HepG2 (cell line): Measurements from ENCODE around the gene PVR. TPM values are rescaled to one million over a fixed set of nuclear protein-coding genes. Genes with fewer than 3 reads are reported as not detected.

Source experiments
- AFF4 ChIP-seq: sonication (generic); formaldehyde crosslinking; IDR thresholded peaks from 2 replicates; pipeline ENCODE4 v1.4.0; 2020; ENCODE audit warnings: missing genetic modification reagents
- DBP ChIP-seq: sonication (generic); formaldehyde crosslinking; IDR thresholded peaks from 2 replicates; pipeline ENCODE4 v1.4.0; 2020; ENCODE audit warnings: missing genetic modification reagents; ENCODE audit errors: not compliant biosample characterization
- JUN ChIP-seq: sonication (generic); formaldehyde crosslinking; IDR thresholded peaks from 2 replicates; pipeline ENCODE4 v1.4.0; 2020; ENCODE audit warnings: mild to moderate bottlenecking, missing genetic modification reagents
- MAFF ChIP-seq: IDR thresholded peaks from 2 replicates; pipeline ENCODE4 v1.6.1; 2011; ENCODE audit warnings: low read depth, low read length, improper control_type of control experiment
- NFIB ChIP-seq: sonication (generic); formaldehyde crosslinking; IDR thresholded peaks from 2 replicates; pipeline ENCODE4 v1.9.0; 2021; ENCODE audit warnings: missing genetic modification reagents, mild to moderate bottlenecking, borderline replicate concordance
- POLR2A ChIP-seq, 2 experiments: IDR thresholded peaks; 2 replicates each; pipeline ENCODE4 v1.6.1; 2011; ENCODE audit warnings: low read depth in 2 of 2, low read length in 2 of 2, mild to moderate bottlenecking in 1 of 2, moderate library complexity in 1 of 2; ENCODE audit not compliant: insufficient read depth in 1 of 2
- RARA ChIP-seq: IDR thresholded peaks from 2 replicates; pipeline ENCODE4 v1.6.1; 2016; ENCODE audit warnings: missing genetic modification reagents, missing compliant biosample characterization
- RFX3 ChIP-seq: IDR thresholded peaks from 2 replicates; pipeline ENCODE4 v1.6.1; 2016; ENCODE audit warnings: missing biosample characterization, missing genetic modification reagents
- RFX5 ChIP-seq: IDR thresholded peaks from 2 replicates; pipeline ENCODE4 v1.6.1; 2011; ENCODE audit warnings: low read depth, low read length, improper control_type of control experiment
- SAFB2 ChIP-seq: sonication (generic); formaldehyde crosslinking; IDR thresholded peaks from 2 replicates; pipeline ENCODE4 v1.5.1; 2020; ENCODE audit warnings: missing genetic modification reagents, low read depth, mild to moderate bottlenecking, borderline replicate concordance
- SIX1 ChIP-seq: sonication (generic); formaldehyde crosslinking; IDR thresholded peaks from 2 replicates; pipeline ENCODE4 v1.4.0; 2020; ENCODE audit warnings: missing genetic modification reagents, borderline replicate concordance
- TRIM22 ChIP-seq: fragments of 450-650 bp; IDR thresholded peaks from 2 replicates; pipeline ENCODE4 v1.6.1; 2017
- ZBTB1 ChIP-seq: sonication (generic); formaldehyde crosslinking; IDR thresholded peaks from 2 replicates; pipeline ENCODE4 v1.4.0; 2020; ENCODE audit warnings: missing genetic modification reagents, borderline replicate concordance
- ZFY ChIP-seq: sonication (generic); formaldehyde crosslinking; IDR thresholded peaks from 2 replicates; pipeline ENCODE4 v1.4.0; 2020; ENCODE audit warnings: missing genetic modification reagents
- ZNF160 ChIP-seq: sonication (generic); formaldehyde crosslinking; IDR thresholded peaks from 2 replicates; pipeline ENCODE4 v1.8.0; 2022; ENCODE audit warnings: mild to moderate bottlenecking, inconsistent platforms, missing genetic modification reagents
- polyA plus RNA-seq, 8 experiments: library from polyadenylated mRNA; depleted of rRNA in 3 of 8; stranded (reverse) in 7 of 8; unstranded in 1 of 8; fragments of >200 nt; fragmentation: Illumina TruSeq in 4 of 8; extraction: Trizol in 4 of 8; gene quantifications; 2 replicates each; pipeline versions ENCODE4 v1.2.1 to v1.2.3, GENCODE V29; 2011 to 2016; ENCODE audit warnings: low read depth in 4 of 8, missing spikeins in 1 of 8, mixed read lengths in 1 of 8; ENCODE audit not compliant: insufficient read depth in 1 of 8
- total RNA-seq, 5 experiments: library from RNA; depleted of rRNA; stranded (reverse); fragments of >200 nt; fragmentation: Illumina TruSeq; extraction: Trizol; gene quantifications; 2 replicates each; pipeline ENCODE4 v1.2.3, GENCODE V29; 2016; ENCODE audit warnings: low read depth in 1 of 5
- TF ChIP-seq, protein P1 (sequence below): sonication (generic); formaldehyde crosslinking; conservative IDR thresholded peaks from 2 replicates; pipeline ENCODE4 v1.4.0; 2020; ENCODE audit warnings: mild to moderate bottlenecking, missing genetic modification reagents, moderate library complexity
- TF ChIP-seq, protein P2 (sequence below): sonication (generic); formaldehyde crosslinking; IDR thresholded peaks from 2 replicates; pipeline ENCODE4 v1.4.0; 2020; ENCODE audit warnings: low read depth, mild to moderate bottlenecking, missing genetic modification reagents
- TF ChIP-seq, protein P3 (sequence below): IDR thresholded peaks from 2 replicates; pipeline ENCODE4 v1.6.1; 2016

PVR gene
- total and polyA plus RNA-seq, 2 of the 13 experiments (the other 11 are each of a cell fraction or from before 2014, with no cell fraction given), result 43.4 to 46.6 TPM

DNA sequence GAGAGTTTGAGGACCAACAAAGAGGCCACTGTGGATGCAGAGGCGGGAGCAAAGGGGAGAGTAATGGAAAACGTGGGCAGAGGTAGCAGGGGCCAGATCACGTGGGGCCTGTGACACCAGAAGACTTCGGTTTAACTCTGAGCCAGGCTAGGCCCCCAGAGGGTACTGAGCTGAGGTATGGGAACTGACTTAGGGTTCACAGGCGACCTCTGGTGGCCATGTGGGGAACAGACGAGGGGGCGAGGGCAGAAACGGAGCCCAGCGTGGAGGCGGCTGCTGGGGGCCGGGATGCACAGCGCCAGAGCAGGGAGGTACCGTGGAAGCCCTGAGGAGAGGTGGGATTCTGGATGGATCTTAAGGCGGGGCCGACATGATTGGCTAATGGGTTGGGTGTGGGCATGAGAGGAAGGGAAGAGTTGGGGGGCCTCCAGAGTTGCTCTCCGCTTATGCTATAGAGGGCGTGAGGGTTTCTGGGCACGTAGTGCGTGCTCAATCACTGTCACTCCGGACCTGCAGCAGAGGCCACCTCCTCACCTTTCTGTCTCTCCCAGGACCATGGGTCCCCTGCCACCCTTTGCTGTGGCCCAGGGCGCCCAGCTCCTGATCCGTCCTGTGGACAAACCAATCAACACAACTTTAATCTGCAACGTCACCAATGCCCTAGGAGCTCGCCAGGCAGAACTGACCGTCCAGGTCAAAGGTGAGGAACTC lies 13.7 kb downstream of the PVR start (continued):
- TF ChIP-seq AFF4 (CRISPR knock-in tag) (no peak), TRIM22 (no peak), SAFB2 (CRISPR knock-in tag) (no peak), RFX3 (CRISPR knock-in tag) (no peak), POLR2A (IDR thresholded peaks at IDR 0.05; ENCODE audit: insufficient read depth in 1 of 2, low read depth in 2 of 2, low read length in 2 of 2) (peak; percentile 16 to 32; a peak in 1 of 4 replicates), ZBTB1 (CRISPR knock-in tag) (no peak), MAFF (no peak), DBP (CRISPR knock-in tag) (no peak), NFIB (CRISPR knock-in tag) (no peak), SIX1 (CRISPR knock-in tag) (no peak), JUN (CRISPR knock-in tag) (no peak), RFX5 (no peak), ZNF160 (CRISPR knock-in tag) (no peak), RARA (CRISPR knock-in tag) (no peak), ZFY (CRISPR knock-in tag) (no peak; the same call in 1 of the 2 replicates)
- TF ChIP-seq, protein P1, sequence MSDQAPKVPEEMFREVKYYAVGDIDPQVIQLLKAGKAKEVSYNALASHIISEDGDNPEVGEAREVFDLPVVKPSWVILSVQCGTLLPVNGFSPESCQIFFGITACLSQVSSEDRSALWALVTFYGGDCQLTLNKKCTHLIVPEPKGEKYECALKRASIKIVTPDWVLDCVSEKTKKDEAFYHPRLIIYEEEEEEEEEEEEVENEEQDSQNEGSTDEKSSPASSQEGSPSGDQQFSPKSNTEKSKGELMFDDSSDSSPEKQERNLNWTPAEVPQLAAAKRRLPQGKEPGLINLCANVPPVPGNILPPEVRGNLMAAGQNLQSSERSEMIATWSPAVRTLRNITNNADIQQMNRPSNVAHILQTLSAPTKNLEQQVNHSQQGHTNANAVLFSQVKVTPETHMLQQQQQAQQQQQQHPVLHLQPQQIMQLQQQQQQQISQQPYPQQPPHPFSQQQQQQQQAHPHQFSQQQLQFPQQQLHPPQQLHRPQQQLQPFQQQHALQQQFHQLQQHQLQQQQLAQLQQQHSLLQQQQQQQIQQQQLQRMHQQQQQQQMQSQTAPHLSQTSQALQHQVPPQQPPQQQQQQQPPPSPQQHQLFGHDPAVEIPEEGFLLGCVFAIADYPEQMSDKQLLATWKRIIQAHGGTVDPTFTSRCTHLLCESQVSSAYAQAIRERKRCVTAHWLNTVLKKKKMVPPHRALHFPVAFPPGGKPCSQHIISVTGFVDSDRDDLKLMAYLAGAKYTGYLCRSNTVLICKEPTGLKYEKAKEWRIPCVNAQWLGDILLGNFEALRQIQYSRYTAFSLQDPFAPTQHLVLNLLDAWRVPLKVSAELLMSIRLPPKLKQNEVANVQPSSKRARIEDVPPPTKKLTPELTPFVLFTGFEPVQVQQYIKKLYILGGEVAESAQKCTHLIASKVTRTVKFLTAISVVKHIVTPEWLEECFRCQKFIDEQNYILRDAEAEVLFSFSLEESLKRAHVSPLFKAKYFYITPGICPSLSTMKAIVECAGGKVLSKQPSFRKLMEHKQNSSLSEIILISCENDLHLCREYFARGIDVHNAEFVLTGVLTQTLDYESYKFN (CRISPR knock-in tag), result no peak
- TF ChIP-seq, protein P2, sequence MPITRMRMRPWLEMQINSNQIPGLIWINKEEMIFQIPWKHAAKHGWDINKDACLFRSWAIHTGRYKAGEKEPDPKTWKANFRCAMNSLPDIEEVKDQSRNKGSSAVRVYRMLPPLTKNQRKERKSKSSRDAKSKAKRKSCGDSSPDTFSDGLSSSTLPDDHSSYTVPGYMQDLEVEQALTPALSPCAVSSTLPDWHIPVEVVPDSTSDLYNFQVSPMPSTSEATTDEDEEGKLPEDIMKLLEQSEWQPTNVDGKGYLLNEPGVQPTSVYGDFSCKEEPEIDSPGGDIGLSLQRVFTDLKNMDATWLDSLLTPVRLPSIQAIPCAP (CRISPR knock-in tag), result no peak
- TF ChIP-seq, protein P3, sequence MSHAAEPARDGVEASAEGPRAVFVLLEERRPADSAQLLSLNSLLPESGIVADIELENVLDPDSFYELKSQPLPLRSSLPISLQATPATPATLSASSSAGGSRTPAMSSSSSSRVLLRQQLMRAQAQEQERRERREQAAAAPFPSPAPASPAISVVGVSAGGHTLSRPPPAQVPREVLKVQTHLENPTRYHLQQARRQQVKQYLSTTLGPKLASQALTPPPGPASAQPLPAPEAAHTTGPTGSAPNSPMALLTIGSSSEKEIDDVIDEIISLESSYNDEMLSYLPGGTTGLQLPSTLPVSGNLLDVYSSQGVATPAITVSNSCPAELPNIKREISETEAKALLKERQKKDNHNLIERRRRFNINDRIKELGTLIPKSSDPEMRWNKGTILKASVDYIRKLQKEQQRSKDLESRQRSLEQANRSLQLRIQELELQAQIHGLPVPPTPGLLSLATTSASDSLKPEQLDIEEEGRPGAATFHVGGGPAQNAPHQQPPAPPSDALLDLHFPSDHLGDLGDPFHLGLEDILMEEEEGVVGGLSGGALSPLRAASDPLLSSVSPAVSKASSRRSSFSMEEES (CRISPR knock-in tag), result 0 out of 2 replicates have a peak, but pooled peaks have one; percentile 12
